Activated T-cell treated with anti-CD3 and anti-CD28 coated beads, Interleukin-2, amount 50 U/mL, for 4 hours (primary cell): ENCODE results near the gene ALG8. TPM values are rescaled to one million over a fixed set of nuclear protein-coding genes. Genes with fewer than 3 reads are reported as not detected.

Experiments used
- ATAC-seq, 2 donors: fragments of 200-7000 bp; cut with Tn5 transposase; one replicate each; pipeline ENCODE4 v1.10.0; 2021
- DNase-seq: peaks from one replicate; pipeline ENCODE4 v3.0.0-alpha.2; 2020
- H3K27me3 Mint-ChIP-seq: one replicate; pipeline ENCODE4 v1.8.0; 2021; ENCODE audit warnings: low read depth, mixed read lengths
- H3K36me3 Mint-ChIP-seq: one replicate; pipeline ENCODE4 v1.8.0; 2022; ENCODE audit warnings: mixed read lengths; ENCODE audit not compliant: insufficient read depth
- H3K4me1 Mint-ChIP-seq: one replicate; pipeline ENCODE4 v1.8.0; 2021; ENCODE audit warnings: low read depth, mixed read lengths
- H3K4me3 Mint-ChIP-seq: one replicate; pipeline ENCODE4 v1.8.0; 2021; ENCODE audit warnings: mild to moderate bottlenecking, moderate library complexity, mixed read lengths
- H3K9me3 Mint-ChIP-seq: one replicate; pipeline ENCODE4 v1.8.0; 2021; ENCODE audit warnings: mixed read lengths
- total RNA-seq, 3 donors: library from RNA; stranded (reverse); gene quantifications; one replicate each; pipeline ENCODE4 v1.2.1, GENCODE V29; 2021

Gene ALG8
- total RNA-seq, 3 donors from 2014 or later = 41.4 to 54.2 (median 51.5) TPM

- DNase-seq (no peak), ATAC-seq (no peak)
- Mint-ChIP-seq H3K9me3 (no peaks in the 10 kb centered on the region), H3K4me1 (peaks cover 6% of the 10 kb centered on the region), H3K36me3 (peaks cover 3% of the 10 kb centered on the region), H3K27me3 (no peaks in the 10 kb centered on the region), H3K4me3 (no peak overlapping the region)
Observed at GRCh38 chr11:78145511-78146025, 6.1 kb upstream of the ALG8 start.

GRCh38 chr11:78140392-78141077 lies 1.1 kb upstream of the ALG8 start:
- ATAC-seq = no peak
- no peak for DNase-seq
- Mint-ChIP-seq H3K9me3 (no peaks in the 10 kb centered on the region), H3K4me1 (peaks cover 29% of the 10 kb centered on the region), H3K4me3 (peak overlapping the region; percentile 65), H3K27me3 (no peaks in the 10 kb centered on the region), H3K36me3 (peaks cover 14% of the 10 kb centered on the region)

- Mint-ChIP-seq H3K4me3 (peak overlapping the region; percentile 91), H3K4me1 (peaks cover 29% of the 10 kb centered on the region), H3K9me3 (no peaks in the 10 kb centered on the region), H3K27me3 (no peaks in the 10 kb centered on the region), H3K36me3 (peaks cover 18% of the 10 kb centered on the region)
- peak; percentile 47 to 50 for ATAC-seq
- DNase-seq = peak; percentile 34
Observed at GRCh38 chr11:78138694-78139421, 568 bp downstream of the ALG8 start.

- Mint-ChIP-seq H3K9me3 (no peaks in the 10 kb centered on the region), H3K36me3 (peaks cover 18% of the 10 kb centered on the region), H3K4me3 (peak overlapping the region; percentile 91), H3K4me1 (peaks cover 29% of the 10 kb centered on the region), H3K27me3 (no peaks in the 10 kb centered on the region)
- ATAC-seq (no peak), DNase-seq (no peak)
Observed at GRCh38 chr11:78138291-78138690, 1.1 kb downstream of the ALG8 start.

- Mint-ChIP-seq H3K4me3 (no peak overlapping the region), H3K9me3 (no peaks in the 10 kb centered on the region), H3K36me3 (peaks cover 16% of the 10 kb centered on the region), H3K4me1 (peaks cover 10% of the 10 kb centered on the region), H3K27me3 (no peaks in the 10 kb centered on the region)
- DNase-seq (no peak), ATAC-seq (no peak)
Observed at GRCh38 chr11:78132475-78132874, 7.0 kb downstream of the ALG8 start.

GRCh38 chr11:78131956-78132355 lies 7.5 kb downstream of the ALG8 start:
- DNase-seq = no peak
- Mint-ChIP-seq H3K4me3 (no peak overlapping the region), H3K36me3 (peaks cover 11% of the 10 kb centered on the region), H3K9me3 (no peaks in the 10 kb centered on the region), H3K4me1 (peaks cover 6% of the 10 kb centered on the region), H3K27me3 (no peaks in the 10 kb centered on the region)
- no peak for ATAC-seq

GRCh38 chr11:78127403-78127802 lies 12.0 kb downstream of the ALG8 start:
- ATAC-seq (no peak), DNase-seq (no peak)
- H3K27me3 Mint-ChIP-seq = no peaks in the 10 kb centered on the region
- H3K36me3 Mint-ChIP-seq = peaks cover 3% of the 10 kb centered on the region
- H3K9me3 Mint-ChIP-seq = no peaks in the 10 kb centered on the region
- no peak overlapping the region for H3K4me3 Mint-ChIP-seq
- H3K4me1 Mint-ChIP-seq = peaks cover 6% of the 10 kb centered on the region

- DNase-seq (no peak), ATAC-seq (no peak)
- Mint-ChIP-seq H3K4me3 (no peak overlapping the region), H3K36me3 (peaks cover 29% of the 10 kb centered on the region), H3K9me3 (no peaks in the 10 kb centered on the region), H3K4me1 (no peaks in the 10 kb centered on the region), H3K27me3 (no peaks in the 10 kb centered on the region)
Observed at GRCh38 chr11:78112582-78113275, 26.7 kb downstream of the ALG8 start.

GRCh38 chr11:78111298-78111697 lies 28.1 kb downstream of the ALG8 start:
- Mint-ChIP-seq H3K4me3 (no peak overlapping the region), H3K9me3 (no peaks in the 10 kb centered on the region), H3K36me3 (peaks cover 35% of the 10 kb centered on the region), H3K27me3 (no peaks in the 10 kb centered on the region), H3K4me1 (no peaks in the 10 kb centered on the region)
- no peak for DNase-seq
- no peak for ATAC-seq

- Mint-ChIP-seq H3K36me3 (peaks cover 35% of the 10 kb centered on the region), H3K4me1 (no peaks in the 10 kb centered on the region), H3K27me3 (no peaks in the 10 kb centered on the region), H3K9me3 (no peaks in the 10 kb centered on the region), H3K4me3 (no peak overlapping the region)
- DNase-seq = no peak
- ATAC-seq = no peak
Observed at GRCh38 chr11:78110830-78111229, 28.6 kb downstream of the ALG8 start.

- DNase-seq (no peak), ATAC-seq (no peak)
- Mint-ChIP-seq H3K4me1 (no peaks in the 10 kb centered on the region), H3K4me3 (no peak overlapping the region), H3K27me3 (no peaks in the 10 kb centered on the region), H3K9me3 (no peaks in the 10 kb centered on the region), H3K36me3 (peaks cover 35% of the 10 kb centered on the region)
Observed at GRCh38 chr11:78110351-78110750, 29.1 kb downstream of the ALG8 start.

GRCh38 chr11:78109081-78110015 lies 30.1 kb downstream of the ALG8 start:
- Mint-ChIP-seq H3K9me3 (no peaks in the 10 kb centered on the region), H3K4me3 (no peak overlapping the region), H3K4me1 (no peaks in the 10 kb centered on the region), H3K27me3 (no peaks in the 10 kb centered on the region), H3K36me3 (peaks cover 37% of the 10 kb centered on the region)
- ATAC-seq (no peak), DNase-seq (no peak)

- ATAC-seq (no peak), DNase-seq (no peak)
- H3K4me1 Mint-ChIP-seq = no peaks in the 10 kb centered on the region
- H3K36me3 Mint-ChIP-seq = peaks cover 33% of the 10 kb centered on the region
- H3K27me3 Mint-ChIP-seq = no peaks in the 10 kb centered on the region
- H3K4me3 Mint-ChIP-seq = no peak overlapping the region
- H3K9me3 Mint-ChIP-seq = no peaks in the 10 kb centered on the region
Observed at GRCh38 chr11:78100676-78101472, 38.6 kb downstream of the ALG8 start.
